Mesenchymal stem cell (in vitro differentiated cells and primary cell): Measurements from ENCODE around the gene P2RY11.
A peak's percentile ranks its signal among the peaks of the same experiment; 100 is the strongest.

ENCODE experiments used
- DNase-seq: peaks from one replicate; pipeline ENCODE4 v3.0.0-alpha.2; 2013
- H2AFZ ChIP-seq: one replicate; pipeline ENCODE4 v1.6.1; 2013; ENCODE audit warnings: low read depth, mild to moderate bottlenecking, control low read depth, inconsistent platforms, low read length, moderate library complexity
- H2AK5ac ChIP-seq: 2 replicates; pipeline ENCODE4 v1.6.1; 2013; ENCODE audit warnings: low read length, moderate library complexity, mild to moderate bottlenecking, inconsistent platforms; ENCODE audit not compliant: severe bottlenecking
- H2BK120ac ChIP-seq: one replicate; pipeline ENCODE4 v1.6.1; 2013; ENCODE audit warnings: low read depth, mild to moderate bottlenecking, inconsistent platforms, low read length, moderate library complexity
- H2BK12ac ChIP-seq, 2 experiments: one replicate each; pipeline ENCODE4 v1.6.1; 2013; ENCODE audit warnings: inconsistent platforms in 2 of 2, low read length in 2 of 2, mild to moderate bottlenecking in 2 of 2, moderate library complexity in 2 of 2, control low read depth in 1 of 2
- H2BK15ac ChIP-seq: one replicate; pipeline ENCODE4 v1.6.1; 2013; ENCODE audit warnings: mild to moderate bottlenecking, low read depth, inconsistent platforms; ENCODE audit not compliant: poor library complexity, severe bottlenecking
- H2BK5ac ChIP-seq: 2 replicates; pipeline ENCODE4 v1.6.1; 2013; ENCODE audit warnings: low read depth, mild to moderate bottlenecking, low read length, control low read depth, inconsistent platforms; ENCODE audit not compliant: poor library complexity, severe bottlenecking
- H3K14ac ChIP-seq, 2 experiments: one replicate each; pipeline ENCODE4 v1.6.1; 2013; ENCODE audit warnings: inconsistent platforms in 2 of 2, low read length in 2 of 2, control low read depth in 1 of 2, mild to moderate bottlenecking in 1 of 2, moderate library complexity in 1 of 2
- H3K18ac ChIP-seq, 2 experiments: one replicate each; pipeline ENCODE4 v1.6.1; 2013; ENCODE audit warnings: inconsistent platforms in 2 of 2, low read length in 2 of 2, control low read depth in 1 of 2, low read depth in 1 of 2, mild to moderate bottlenecking in 1 of 2
- H3K23ac ChIP-seq, 2 experiments: one replicate each; pipeline ENCODE4 v1.6.1; 2013; ENCODE audit warnings: inconsistent platforms in 2 of 2, low read length in 2 of 2, mild to moderate bottlenecking in 2 of 2, moderate library complexity in 2 of 2, control low read depth in 1 of 2
- H3K27ac ChIP-seq: 2 replicates; pipeline ENCODE4 v1.5.1; 2013; ENCODE audit warnings: mild to moderate bottlenecking, moderate library complexity, low read length, control low read depth, inconsistent platforms; ENCODE audit not compliant: poor library complexity, severe bottlenecking
- H3K27me3 ChIP-seq, 2 experiments: 2 replicates each; pipeline versions ENCODE4 v1.6.1 to v1.7.0; 2013; ENCODE audit warnings: low read length in 2 of 2, mild to moderate bottlenecking in 2 of 2, moderate library complexity in 2 of 2, control low read depth in 1 of 2, inconsistent platforms in 1 of 2; ENCODE audit not compliant: control insufficient read depth in 1 of 2, insufficient read depth in 1 of 2
- H3K36me3 ChIP-seq, 2 experiments: 2 replicates each; pipeline versions ENCODE4 v1.6.1 to v1.7.0; 2013; ENCODE audit warnings: low read length in 2 of 2, control low read depth in 1 of 2, inconsistent platforms in 1 of 2, low read depth in 1 of 2, mild to moderate bottlenecking in 1 of 2; ENCODE audit not compliant: insufficient read depth in 2 of 2, control insufficient read depth in 1 of 2
- H3K4ac ChIP-seq, 2 experiments: one replicate each; pipeline ENCODE4 v1.6.1; 2013; ENCODE audit warnings: inconsistent platforms in 2 of 2, low read length in 2 of 2, mild to moderate bottlenecking in 2 of 2, moderate library complexity in 2 of 2, control low read depth in 1 of 2, low read depth in 1 of 2
- H3K4me1 ChIP-seq: 2 replicates; pipeline ENCODE4 v1.6.1; 2013; ENCODE audit warnings: low read depth, low read length, control low read depth; ENCODE audit not compliant: control insufficient read depth, insufficient read depth
- H3K4me2 ChIP-seq: 2 replicates; pipeline ENCODE4 v1.6.1; 2013; ENCODE audit warnings: low read length, mild to moderate bottlenecking, inconsistent platforms; ENCODE audit not compliant: poor library complexity, severe bottlenecking
- H3K4me3 ChIP-seq, 2 experiments: 2 replicates each; pipeline versions ENCODE4 v1.5.1 to v1.7.0; 2013; ENCODE audit warnings: low read length in 2 of 2, mild to moderate bottlenecking in 2 of 2, control low read depth in 1 of 2, low read depth in 1 of 2; ENCODE audit not compliant: insufficient read depth in 1 of 2
- H3K79me1 ChIP-seq: replicated peaks from 2 replicates; pipeline ENCODE4 v1.6.1; 2013; ENCODE audit warnings: mild to moderate bottlenecking, control low read depth, low read length, inconsistent platforms; ENCODE audit not compliant: poor library complexity, severe bottlenecking
- H3K9ac ChIP-seq: 2 replicates; pipeline ENCODE4 v1.7.0; 2013; ENCODE audit warnings: mild to moderate bottlenecking, low read length, moderate library complexity
- H3K9me3 ChIP-seq: 2 replicates; pipeline ENCODE4 v1.7.0; 2013; ENCODE audit warnings: mild to moderate bottlenecking, low read length; ENCODE audit not compliant: control insufficient read depth
- H4K8ac ChIP-seq: one replicate; pipeline ENCODE4 v1.6.1; 2013; ENCODE audit warnings: inconsistent platforms, mild to moderate bottlenecking, low read length, moderate library complexity
- H4K91ac ChIP-seq: one replicate; pipeline ENCODE4 v1.6.1; 2013; ENCODE audit warnings: mild to moderate bottlenecking, low read length, inconsistent platforms
- WGBS: methylation state at CpG from one replicate; pipeline ENCODE4 v1.1.7; 2013; ENCODE audit warnings: mixed read lengths; 5-methylcytosine and 5-hydroxymethylcytosine counted together

P2RY11 gene

DNA sequence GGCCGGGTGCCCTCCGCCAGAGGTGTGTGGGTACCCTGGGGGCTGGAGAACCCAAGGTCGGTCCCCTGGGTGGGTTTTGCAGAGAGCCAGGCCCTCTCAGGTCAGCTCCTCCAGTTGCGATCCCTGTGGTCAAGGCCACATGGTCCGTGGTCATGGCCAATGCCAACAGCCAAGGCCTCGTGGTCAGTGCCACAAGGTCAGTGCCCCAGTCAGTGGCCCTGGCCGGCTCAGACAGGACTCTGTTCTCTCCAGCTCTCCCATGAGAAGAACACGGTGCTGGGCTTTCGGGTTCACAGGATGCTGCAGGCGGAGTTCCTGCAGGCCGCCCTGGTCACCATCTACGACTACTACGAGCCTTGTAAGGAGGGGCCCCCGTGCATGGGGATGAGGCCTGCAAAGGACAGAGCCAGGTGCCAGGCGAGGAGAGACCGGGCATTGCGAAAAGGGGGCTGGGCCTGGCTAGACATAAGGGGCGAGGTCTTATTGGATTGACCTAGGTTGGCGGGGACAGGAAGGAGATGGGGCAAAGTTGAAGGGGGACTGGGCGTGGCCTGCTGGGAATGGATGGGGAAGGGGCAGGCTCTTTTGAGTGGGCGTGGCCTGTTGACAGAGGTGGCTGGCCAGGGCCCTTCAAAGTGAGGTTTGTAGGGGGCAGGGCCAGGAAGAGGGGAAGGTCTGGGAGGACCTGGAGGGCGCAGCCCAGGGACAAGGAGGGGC is 40.6 kb upstream of the P2RY11 start:
- Histone ChIP-seq H3K27me3 (peaks cover 8 to 26% of the 10 kb centered on the region in 2 experiments), H2BK120ac (no peak overlapping the region), H2BK5ac (no peak overlapping the region), H3K9me3 (peaks cover 5% of the 10 kb centered on the region), H3K79me1 (no peaks in the 10 kb centered on the region), H3K4ac (no peak overlapping the region), H3K27ac (no peak overlapping the region), H3K4me3 (no peak overlapping the region), H3K36me3 (no peaks in the 10 kb centered on the region), H2BK12ac (no peak overlapping the region), H4K91ac (no peak overlapping the region), H3K14ac (no peak overlapping the region), H3K9ac (no peak overlapping the region), H3K23ac (no peak overlapping the region), H3K4me1 (no peaks in the 10 kb centered on the region), H4K8ac (peak overlapping the region; percentile 56), H2BK15ac (no peak overlapping the region), H3K4me2 (no peak overlapping the region), H3K18ac (no peak overlapping the region), H2AK5ac (no peak overlapping the region), H2AFZ (no peak overlapping the region)
- 85% methylated on average over 22 of the region's 22 CpGs for WGBS
- DNase-seq: no peak

DNA sequence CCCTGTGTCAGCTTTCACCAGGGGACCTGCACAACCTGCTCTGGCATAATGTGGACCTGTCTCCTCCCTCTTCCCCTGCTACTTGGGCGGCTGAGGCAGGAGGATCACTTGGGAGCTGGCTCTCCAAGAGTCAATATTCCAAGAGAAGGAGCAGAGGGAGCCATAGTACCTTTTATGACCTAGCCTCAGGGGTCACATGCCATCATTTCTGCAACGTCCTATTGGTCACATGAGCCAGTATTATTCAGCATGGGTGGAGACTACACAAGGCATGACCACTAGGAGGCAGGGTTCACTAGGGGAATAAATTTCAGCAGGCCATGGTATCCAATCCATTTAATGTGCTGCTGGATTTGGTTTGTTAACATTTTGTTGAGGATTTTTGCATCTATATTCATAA is 37.3 kb upstream of the P2RY11 start:
- H3K23ac ChIP-seq: no peak overlapping the region
- no peak overlapping the region for H2BK12ac ChIP-seq
- no peak overlapping the region for H2BK15ac ChIP-seq
- no peak overlapping the region for H2AK5ac ChIP-seq
- H4K91ac ChIP-seq: no peak overlapping the region
- H3K14ac ChIP-seq: no peak overlapping the region
- H3K18ac ChIP-seq: no peak overlapping the region
- no peak overlapping the region for H4K8ac ChIP-seq
- no peak overlapping the region for H3K4ac ChIP-seq
- no peak overlapping the region for H2AFZ ChIP-seq
- peaks cover 5% of the 10 kb centered on the region for H3K9me3 ChIP-seq
- no peaks in the 10 kb centered on the region for H3K4me1 ChIP-seq
- H3K9ac ChIP-seq: no peak overlapping the region
- H3K36me3 ChIP-seq: no peaks in the 10 kb centered on the region
- H3K27me3 ChIP-seq: peaks cover 8 to 25% of the 10 kb centered on the region in 2 experiments
- no peak overlapping the region for H2BK5ac ChIP-seq
- WGBS: 73% methylated on average over 2 of the region's 2 CpGs
- DNase-seq: peak; percentile 24
- no peak overlapping the region for H2BK120ac ChIP-seq
- no peaks in the 10 kb centered on the region for H3K79me1 ChIP-seq
- H3K4me2 ChIP-seq: no peak overlapping the region
- H3K4me3 ChIP-seq: no peak overlapping the region
- no peak overlapping the region for H3K27ac ChIP-seq

DNA sequence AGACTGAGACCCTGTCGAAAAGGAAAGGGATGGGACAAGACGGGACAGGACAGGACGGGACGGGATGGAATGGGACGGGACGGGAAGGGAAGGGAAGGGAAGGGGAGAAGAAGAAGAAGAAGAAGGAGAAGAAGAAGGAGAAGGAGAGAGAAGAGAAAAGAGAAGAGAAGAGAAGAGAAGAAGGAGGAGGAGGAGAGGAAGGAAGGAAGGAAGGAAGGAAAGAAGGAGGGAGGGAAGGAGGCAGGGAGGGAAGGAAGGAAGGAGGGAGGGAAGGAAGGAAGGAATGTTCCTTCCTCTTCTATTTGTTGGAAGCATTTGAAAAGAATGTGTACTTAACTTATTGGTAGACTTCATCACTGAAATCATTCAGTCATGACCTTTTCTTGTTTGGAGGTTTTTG is 35.0 kb upstream of the P2RY11 start:
- Histone ChIP-seq H3K9ac (no peak overlapping the region), H3K14ac (no peak overlapping the region), H3K4me3 (no peak overlapping the region), H3K79me1 (no peaks in the 10 kb centered on the region), H3K36me3 (no peaks in the 10 kb centered on the region), H3K4me1 (no peaks in the 10 kb centered on the region), H2BK120ac (no peak overlapping the region), H3K9me3 (peaks cover 5% of the 10 kb centered on the region), H3K27me3 (peaks cover 5 to 24% of the 10 kb centered on the region in 2 experiments), H2BK5ac (no peak overlapping the region), H3K23ac (peak overlapping the region in 1 of 2 experiments; percentile 59), H2AFZ (no peak overlapping the region), H4K8ac (no peak overlapping the region), H3K4ac (no peak overlapping the region), H2AK5ac (no peak overlapping the region), H2BK15ac (no peak overlapping the region), H3K18ac (no peak overlapping the region), H4K91ac (no peak overlapping the region), H3K4me2 (no peak overlapping the region), H2BK12ac (no peak overlapping the region), H3K27ac (no peak overlapping the region)
- DNase-seq: no peak
- 77% methylated on average over 6 of the region's 6 CpGs for WGBS

DNA sequence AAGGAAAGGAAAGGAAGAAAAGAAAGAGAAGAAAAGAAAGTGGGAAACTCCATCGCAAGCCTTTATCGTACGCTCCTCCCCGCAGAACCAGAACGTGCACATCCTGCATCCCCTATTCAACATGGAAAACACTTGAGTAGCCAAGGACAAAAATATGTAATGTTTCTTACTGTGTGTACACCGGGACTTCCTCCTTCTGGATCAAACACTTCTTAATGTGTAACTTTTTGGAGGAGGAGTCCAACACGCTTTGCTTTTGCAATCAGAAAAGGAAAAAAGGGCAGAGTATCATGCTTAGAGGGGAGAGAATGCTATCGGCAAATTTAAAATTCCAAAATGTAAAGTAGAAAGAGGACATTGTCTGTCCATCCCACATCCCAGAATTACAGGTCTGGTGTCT is 33.2 kb upstream of the P2RY11 start:
- Histone ChIP-seq H2BK15ac (no peak overlapping the region), H4K8ac (no peak overlapping the region), H3K4me2 (no peak overlapping the region), H3K36me3 (no peaks in the 10 kb centered on the region), H3K4me3 (no peak overlapping the region), H3K18ac (no peak overlapping the region), H4K91ac (no peak overlapping the region), H2BK12ac (no peak overlapping the region), H2AFZ (no peak overlapping the region), H3K4ac (no peak overlapping the region), H2BK5ac (no peak overlapping the region), H3K4me1 (no peaks in the 10 kb centered on the region), H3K27ac (no peak overlapping the region), H3K27me3 (peaks cover 5 to 24% of the 10 kb centered on the region in 2 experiments), H3K9ac (no peak overlapping the region), H3K23ac (no peak overlapping the region), H2BK120ac (no peak overlapping the region), H3K9me3 (peaks cover 5% of the 10 kb centered on the region), H2AK5ac (no peak overlapping the region), H3K79me1 (no peaks in the 10 kb centered on the region), H3K14ac (no peak overlapping the region)
- DNase-seq: no peak
- WGBS: 90% methylated on average over 6 of the region's 8 CpGs
